HG03025 (cell line): ENCODE results near the gene ATP2A3.

Experiments
- ATAC-seq: cut with Tn5 transposase; IDR thresholded peaks from one replicate; pipeline ENCODE4 v1.9.1; 2021; ENCODE audit warnings: mild to moderate bottlenecking, moderate library complexity; ENCODE audit not compliant: unreplicated experiment, low FRiP score

The ATP2A3 gene

GRCh38 chr17:3895354-3895753, 68.9 kb downstream of the ATP2A3 start:
- no peak for ATAC-seq

- ATAC-seq: no peak
Observed at GRCh38 chr17:3894911-3895343, 69.3 kb downstream of the ATP2A3 start.

GRCh38 chr17:3894188-3894587, 70.0 kb downstream of the ATP2A3 start:
- no peak for ATAC-seq

- no peak for ATAC-seq
Observed at GRCh38 chr17:3893720-3894116, 70.5 kb downstream of the ATP2A3 start.

GRCh38 chr17:3893003-3893719, 71.1 kb downstream of the ATP2A3 start, which contains the start of gene CAMKK1:
Gene CAMKK1, minus strand, starts transcription at chr17:3893053. Its CDS starts 7,366 bp downstream, at chr17:3885687.
- ATAC-seq: peak; percentile 76

GRCh38 chr17:3892095-3892998, 71.9 kb downstream of the ATP2A3 start:
- peak; percentile 13 for ATAC-seq

- ATAC-seq: no peak
Observed at GRCh38 chr17:3891626-3892094, 72.6 kb downstream of the ATP2A3 start.

GRCh38 chr17:3890878-3891219, 73.4 kb downstream of the ATP2A3 start:
- ATAC-seq: no peak

- no peak for ATAC-seq
Observed at GRCh38 chr17:3890082-3890877, 74.0 kb downstream of the ATP2A3 start.

GRCh38 chr17:3889325-3890012, 74.8 kb downstream of the ATP2A3 start:
- ATAC-seq: no peak

- ATAC-seq: no peak
Observed at GRCh38 chr17:3888343-3889171, 75.7 kb downstream of the ATP2A3 start.

GRCh38 chr17:3887804-3888203, 76.4 kb downstream of the ATP2A3 start:
- no peak for ATAC-seq

- no peak for ATAC-seq
Observed at GRCh38 chr17:3887394-3887793, 76.8 kb downstream of the ATP2A3 start.

GRCh38 chr17:3886776-3887175, 77.5 kb downstream of the ATP2A3 start:
- ATAC-seq: no peak

- ATAC-seq: no peak
Observed at GRCh38 chr17:3885970-3886369, 78.3 kb downstream of the ATP2A3 start.

- ATAC-seq: no peak
Observed at GRCh38 chr17:3885271-3885670, 79.0 kb downstream of the ATP2A3 start.

- ATAC-seq: no peak
Observed at GRCh38 chr17:3884188-3884587, 80.0 kb downstream of the ATP2A3 start.

GRCh38 chr17:3882276-3882675, 82.0 kb downstream of the ATP2A3 start:
- ATAC-seq: no peak

- ATAC-seq: no peak
Observed at GRCh38 chr17:3880983-3881382, 83.3 kb downstream of the ATP2A3 start.
